ENCODE results near the gene LDB2.

The LDB2 gene

DNA sequence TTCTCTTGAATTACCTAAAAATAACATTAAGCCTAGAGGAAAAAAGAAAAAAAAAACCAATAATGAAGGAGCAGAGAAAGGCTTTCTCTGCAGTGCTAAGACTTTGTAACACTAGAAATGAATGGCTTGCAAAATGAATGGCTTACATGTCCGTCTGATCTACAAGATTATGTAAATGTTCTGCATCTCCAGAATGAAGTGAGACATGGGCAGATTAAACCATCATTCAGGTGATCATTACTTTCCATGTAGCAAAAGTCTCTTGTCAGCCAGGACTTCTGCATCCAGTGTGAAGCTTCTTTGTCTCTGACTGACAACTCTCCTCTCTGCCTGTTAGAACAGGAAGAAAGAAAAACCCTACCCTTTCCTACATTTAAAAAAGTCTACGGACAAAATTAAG is 304.3 kb downstream of the LDB2 start:
- Mint-ChIP-seq H3K4me1 (ENCODE audit: low read depth) (peaks cover 2% of the 10 kb centered on the region), H3K4me3 (no peak overlapping the region), H3K27me3 (ENCODE audit: low read depth) (no peaks in the 10 kb centered on the region), H3K9me3 (no peaks in the 10 kb centered on the region), H3K27ac (no peak overlapping the region), H3K36me3 (ENCODE audit: low read depth) (no peaks in the 10 kb centered on the region)

GRCh38 chr4:16593386-16593785 is 305.1 kb downstream of the LDB2 start:
- peaks cover 2% of the 10 kb centered on the region for H3K4me1 Mint-ChIP-seq (ENCODE audit: low read depth)
- H3K27ac Mint-ChIP-seq: no peak overlapping the region
- no peaks in the 10 kb centered on the region for H3K27me3 Mint-ChIP-seq (ENCODE audit: low read depth)
- H3K36me3 Mint-ChIP-seq (ENCODE audit: low read depth): no peaks in the 10 kb centered on the region
- H3K4me3 Mint-ChIP-seq: no peak overlapping the region
- H3K9me3 Mint-ChIP-seq: no peaks in the 10 kb centered on the region

DNA sequence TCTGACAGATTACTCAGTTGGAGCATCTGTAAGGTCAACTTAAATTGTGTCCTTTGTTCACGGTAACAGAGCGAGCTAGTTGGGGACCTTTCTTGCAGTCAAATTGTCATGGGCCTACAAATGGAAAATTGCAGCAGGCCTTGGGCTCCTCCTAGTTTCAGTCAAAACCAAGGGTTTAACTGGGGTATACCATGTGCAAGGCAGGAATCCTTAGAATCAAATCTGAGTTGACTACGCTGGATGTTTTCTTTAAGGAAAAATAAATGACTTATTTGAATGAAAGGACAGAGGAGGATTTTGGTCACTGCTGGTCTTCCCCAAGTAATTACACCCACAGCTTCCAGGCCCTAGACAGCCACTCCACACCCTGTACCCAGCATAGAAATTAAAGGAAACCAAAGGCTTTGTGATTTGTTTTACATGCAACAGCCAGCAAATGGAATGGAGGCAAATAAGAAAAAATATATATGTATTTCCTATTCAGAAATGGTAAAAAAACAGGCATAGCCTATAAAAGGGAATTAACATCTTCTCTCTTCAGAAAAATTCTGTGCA is 307.1 kb downstream of the LDB2 start:
- H3K9me3 Mint-ChIP-seq: no peaks in the 10 kb centered on the region

DNA sequence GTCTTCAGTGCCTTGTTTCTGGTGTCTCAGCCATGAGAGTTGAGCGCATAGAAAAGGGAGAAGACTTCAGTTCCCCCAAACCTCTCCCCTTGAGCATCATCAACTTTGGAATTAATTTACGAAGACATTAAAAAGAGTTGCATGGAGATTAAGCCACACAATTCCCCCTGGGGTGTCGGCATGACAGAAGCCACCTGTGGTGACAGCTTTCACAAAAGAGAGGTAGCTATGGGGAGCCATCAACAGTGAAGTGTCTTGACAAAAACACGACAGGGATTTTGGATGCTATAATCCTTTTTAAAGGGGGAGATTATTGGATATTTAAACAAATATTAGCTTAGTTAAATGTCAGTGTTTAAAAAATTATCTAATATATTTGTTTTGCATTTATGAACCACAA is 307.6 kb downstream of the LDB2 start:
- Mint-ChIP-seq H3K9me3 (no peaks in the 10 kb centered on the region), H3K36me3 (ENCODE audit: low read depth) (no peaks in the 10 kb centered on the region), H3K27ac (no peak overlapping the region), H3K4me1 (ENCODE audit: low read depth) (no peaks in the 10 kb centered on the region), H3K27me3 (ENCODE audit: low read depth) (no peaks in the 10 kb centered on the region), H3K4me3 (no peak overlapping the region)

More for the DNA sequence above, 307.1 kb downstream of the LDB2 start:
- H3K36me3 Mint-ChIP-seq (ENCODE audit: low read depth): no peaks in the 10 kb centered on the region
- H3K4me3 Mint-ChIP-seq: no peak overlapping the region
- no peaks in the 10 kb centered on the region for H3K27me3 Mint-ChIP-seq (ENCODE audit: low read depth)
- no peak overlapping the region for H3K27ac Mint-ChIP-seq
- no peaks in the 10 kb centered on the region for H3K4me1 Mint-ChIP-seq (ENCODE audit: low read depth)

GRCh38 chr4:16588651-16589050 is 309.8 kb downstream of the LDB2 start:
- Mint-ChIP-seq H3K4me1 (ENCODE audit: low read depth) (no peaks in the 10 kb centered on the region), H3K9me3 (no peaks in the 10 kb centered on the region), H3K27me3 (ENCODE audit: low read depth) (no peaks in the 10 kb centered on the region), H3K4me3 (no peak overlapping the region), H3K27ac (no peak overlapping the region), H3K36me3 (ENCODE audit: low read depth) (no peaks in the 10 kb centered on the region)

DNA sequence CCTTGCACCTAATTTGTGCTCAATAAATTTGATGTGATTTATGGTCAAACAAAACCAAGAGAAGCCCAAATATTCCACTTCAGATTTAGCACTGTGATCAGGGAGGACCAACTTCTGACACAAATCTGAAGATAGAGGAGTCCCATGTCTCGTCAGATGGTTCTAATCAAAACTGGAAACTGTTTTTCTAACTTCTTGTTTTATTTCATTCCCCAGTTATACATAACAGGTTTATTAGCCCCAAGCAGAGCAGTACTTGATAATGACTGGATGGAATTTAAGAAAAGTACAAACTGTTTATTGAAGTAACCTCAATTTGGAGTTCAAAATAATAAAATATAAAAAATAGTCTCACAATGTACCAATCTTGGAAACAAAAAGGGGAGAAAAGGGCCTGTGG is 310.3 kb downstream of the LDB2 start:
- H3K27me3 Mint-ChIP-seq (ENCODE audit: low read depth): no peaks in the 10 kb centered on the region
- no peak overlapping the region for H3K4me3 Mint-ChIP-seq
- H3K9me3 Mint-ChIP-seq: no peaks in the 10 kb centered on the region
- H3K36me3 Mint-ChIP-seq (ENCODE audit: low read depth): no peaks in the 10 kb centered on the region
- H3K27ac Mint-ChIP-seq: no peak overlapping the region
- H3K4me1 Mint-ChIP-seq (ENCODE audit: low read depth): no peaks in the 10 kb centered on the region

- no peak overlapping the region for H3K27ac Mint-ChIP-seq
- H3K27me3 Mint-ChIP-seq (ENCODE audit: low read depth): no peaks in the 10 kb centered on the region
- no peaks in the 10 kb centered on the region for H3K36me3 Mint-ChIP-seq (ENCODE audit: low read depth)
- H3K9me3 Mint-ChIP-seq: no peaks in the 10 kb centered on the region
- no peaks in the 10 kb centered on the region for H3K4me1 Mint-ChIP-seq (ENCODE audit: low read depth)
- H3K4me3 Mint-ChIP-seq: no peak overlapping the region
Observed at GRCh38 chr4:16585053-16585452, 313.4 kb downstream of the LDB2 start.

GRCh38 chr4:16583764-16584163 is 314.7 kb downstream of the LDB2 start:
- Mint-ChIP-seq H3K36me3 (ENCODE audit: low read depth) (no peaks in the 10 kb centered on the region), H3K4me1 (ENCODE audit: low read depth) (no peaks in the 10 kb centered on the region), H3K27ac (no peak overlapping the region), H3K4me3 (no peak overlapping the region), H3K9me3 (no peaks in the 10 kb centered on the region), H3K27me3 (ENCODE audit: low read depth) (no peaks in the 10 kb centered on the region)

- H3K4me1 Mint-ChIP-seq (ENCODE audit: low read depth): no peaks in the 10 kb centered on the region
- no peaks in the 10 kb centered on the region for H3K27me3 Mint-ChIP-seq (ENCODE audit: low read depth)
- no peak overlapping the region for H3K27ac Mint-ChIP-seq
- H3K4me3 Mint-ChIP-seq: no peak overlapping the region
- no peaks in the 10 kb centered on the region for H3K36me3 Mint-ChIP-seq (ENCODE audit: low read depth)
- H3K9me3 Mint-ChIP-seq: no peaks in the 10 kb centered on the region
Observed at GRCh38 chr4:16582526-16582925, 315.9 kb downstream of the LDB2 start.

GRCh38 chr4:16582036-16582435 is 316.4 kb downstream of the LDB2 start:
- Mint-ChIP-seq H3K4me3 (no peak overlapping the region), H3K27ac (no peak overlapping the region), H3K36me3 (ENCODE audit: low read depth) (no peaks in the 10 kb centered on the region), H3K27me3 (ENCODE audit: low read depth) (no peaks in the 10 kb centered on the region), H3K4me1 (ENCODE audit: low read depth) (no peaks in the 10 kb centered on the region), H3K9me3 (no peaks in the 10 kb centered on the region)

- Mint-ChIP-seq H3K36me3 (ENCODE audit: low read depth) (no peaks in the 10 kb centered on the region), H3K4me3 (no peak overlapping the region), H3K27ac (no peak overlapping the region), H3K4me1 (ENCODE audit: low read depth) (no peaks in the 10 kb centered on the region), H3K27me3 (ENCODE audit: low read depth) (no peaks in the 10 kb centered on the region), H3K9me3 (no peaks in the 10 kb centered on the region)
Observed at GRCh38 chr4:16581117-16581516, 317.3 kb downstream of the LDB2 start.

GRCh38 chr4:16580514-16580913 is 317.9 kb downstream of the LDB2 start:
- no peak overlapping the region for H3K4me3 Mint-ChIP-seq
- no peaks in the 10 kb centered on the region for H3K36me3 Mint-ChIP-seq (ENCODE audit: low read depth)
- no peak overlapping the region for H3K27ac Mint-ChIP-seq
- H3K4me1 Mint-ChIP-seq (ENCODE audit: low read depth): no peaks in the 10 kb centered on the region
- H3K9me3 Mint-ChIP-seq: no peaks in the 10 kb centered on the region
- no peaks in the 10 kb centered on the region for H3K27me3 Mint-ChIP-seq (ENCODE audit: low read depth)

- Mint-ChIP-seq H3K4me1 (ENCODE audit: low read depth) (no peaks in the 10 kb centered on the region), H3K27ac (no peak overlapping the region), H3K4me3 (no peak overlapping the region), H3K27me3 (ENCODE audit: low read depth) (no peaks in the 10 kb centered on the region), H3K9me3 (no peaks in the 10 kb centered on the region), H3K36me3 (ENCODE audit: low read depth) (no peaks in the 10 kb centered on the region)
Observed at GRCh38 chr4:16579866-16580265, 318.6 kb downstream of the LDB2 start.

DNA sequence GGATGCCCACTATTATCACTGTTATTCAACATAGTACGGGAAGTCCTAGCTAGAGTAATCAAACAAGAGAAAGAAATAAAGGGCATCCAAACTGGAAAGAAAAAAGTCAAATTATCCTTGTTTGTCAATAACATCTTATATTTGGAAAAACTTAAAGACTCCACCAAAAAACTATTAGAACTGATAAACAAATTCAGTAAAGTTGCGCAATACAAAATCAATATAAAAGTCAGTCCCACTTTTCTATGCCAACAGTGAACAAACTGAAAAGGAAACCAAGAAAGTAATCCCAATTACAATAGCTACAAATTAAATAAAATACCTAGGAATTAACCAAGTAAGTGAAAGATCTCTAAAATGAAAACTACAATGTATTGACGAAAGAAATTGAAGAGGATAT is 321.3 kb downstream of the LDB2 start:
- H3K27me3 Mint-ChIP-seq (ENCODE audit: low read depth): no peaks in the 10 kb centered on the region
- H3K4me1 Mint-ChIP-seq (ENCODE audit: low read depth): no peaks in the 10 kb centered on the region

GRCh38 chr4:16574981-16575380 is 323.5 kb downstream of the LDB2 start:
- Mint-ChIP-seq H3K4me1 (ENCODE audit: low read depth) (no peaks in the 10 kb centered on the region), H3K27me3 (ENCODE audit: low read depth) (no peaks in the 10 kb centered on the region), H3K9me3 (no peaks in the 10 kb centered on the region), H3K4me3 (no peak overlapping the region), H3K36me3 (ENCODE audit: low read depth) (no peaks in the 10 kb centered on the region), H3K27ac (no peak overlapping the region)

More for the DNA sequence above, 321.3 kb downstream of the LDB2 start:
- Mint-ChIP-seq H3K27ac (no peak overlapping the region), H3K36me3 (ENCODE audit: low read depth) (no peaks in the 10 kb centered on the region), H3K4me3 (no peak overlapping the region), H3K9me3 (no peaks in the 10 kb centered on the region)

DNA sequence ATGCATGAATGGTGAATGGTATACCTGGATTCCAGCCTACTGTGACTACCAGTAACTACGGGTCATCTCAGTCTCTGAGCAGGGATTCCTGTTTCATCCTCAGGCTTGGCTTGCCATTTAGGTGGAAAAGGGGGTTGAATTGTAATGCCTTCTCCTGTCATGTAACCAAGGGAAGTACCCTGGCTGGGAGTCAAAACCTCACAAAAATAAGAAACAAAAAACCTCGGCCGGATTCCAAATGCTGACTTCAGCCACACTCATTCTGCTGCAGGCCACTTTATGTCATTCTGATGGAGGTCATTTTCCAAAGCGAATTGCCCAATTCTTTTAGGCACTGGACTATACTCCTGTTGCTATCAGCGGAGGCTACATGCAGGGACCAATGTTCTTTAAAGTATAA is 324.7 kb downstream of the LDB2 start:
- no peak overlapping the region for H3K4me3 Mint-ChIP-seq
- H3K9me3 Mint-ChIP-seq: no peaks in the 10 kb centered on the region
- no peaks in the 10 kb centered on the region for H3K36me3 Mint-ChIP-seq (ENCODE audit: low read depth)
- no peaks in the 10 kb centered on the region for H3K4me1 Mint-ChIP-seq (ENCODE audit: low read depth)
- no peak overlapping the region for H3K27ac Mint-ChIP-seq
- H3K27me3 Mint-ChIP-seq (ENCODE audit: low read depth): no peaks in the 10 kb centered on the region

All from T-helper 1 cell treated with Interleukin-12 subunit alpha and Interleukin-12 subunit beta and Interleukin-4 antibody, amounts not matched to agents 30 μg/mL and 1 μg/mL, for 36 hours (primary cell).